ENCODE measurements around the gene TOX2. TPM values are rescaled to one million over a fixed set of nuclear protein-coding genes. Genes with fewer than 3 reads are reported as not detected.

The TOX2 gene
- total and polyA plus RNA-seq, 2 donors from 2014 or later, result 4.7 to 5.9 TPM

DNA sequence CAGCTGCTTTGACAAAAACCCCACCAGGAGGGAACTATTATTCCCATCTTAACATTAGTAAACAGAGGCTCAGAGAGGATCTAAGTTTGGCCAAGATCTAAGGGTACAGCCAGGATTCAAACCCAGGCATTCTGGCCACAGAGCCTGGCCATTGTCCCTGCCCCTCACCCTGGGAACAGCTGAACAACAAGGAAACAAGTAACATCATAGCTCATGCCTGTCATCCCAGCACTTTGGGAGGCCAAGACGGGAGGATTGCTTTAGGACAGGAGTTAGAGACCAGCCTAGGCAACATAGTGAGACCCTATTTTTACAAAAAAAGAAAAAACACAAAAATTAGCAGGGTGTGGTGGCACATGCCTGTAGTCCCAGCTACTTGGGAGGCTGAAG is 27.5 kb downstream of the TOX2 start:
- no peak for FAIRE-seq
- H3K9ac ChIP-seq (ENCODE audit: low read length in 3 of 3), result no peak overlapping the region
- intact Hi-C loops (cut with DNase I), result no loop called here

DNA sequence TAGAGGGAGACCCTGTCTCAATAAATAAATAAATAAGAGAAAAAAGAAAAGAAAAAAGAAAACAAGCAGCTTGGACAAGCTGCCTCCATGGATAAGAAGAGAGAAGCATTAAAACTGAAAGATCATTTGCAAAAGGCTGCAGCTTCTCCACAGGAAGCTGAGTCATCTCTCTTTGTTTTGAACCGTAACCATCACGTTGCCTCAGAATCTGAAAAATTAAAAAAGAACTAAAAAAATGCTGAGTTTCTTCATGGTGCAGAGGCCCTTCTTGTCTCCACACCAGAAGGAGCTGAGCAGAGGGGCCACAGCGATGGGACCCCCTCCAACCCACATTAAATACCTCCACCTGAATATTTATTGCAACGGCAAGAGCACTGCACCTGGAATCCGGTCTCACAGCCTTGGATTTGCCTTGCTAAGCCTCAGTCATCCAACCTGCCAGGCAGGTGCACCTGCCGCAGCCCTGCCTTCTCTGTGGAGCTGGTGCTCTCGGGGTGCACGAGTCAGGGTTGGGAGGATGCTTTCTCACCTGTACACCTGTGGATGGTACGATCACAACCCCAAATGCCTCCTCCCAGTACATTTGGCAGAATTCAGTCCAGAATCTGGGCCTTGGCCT is 28.1 kb downstream of the TOX2 start:
- no peak for DNase-seq
- H3K9ac ChIP-seq (ENCODE audit: low read length in 3 of 3), result no peak overlapping the region
- no peak for FAIRE-seq

More for the DNA sequence above, 27.5 kb downstream of the TOX2 start:
- no peaks in the 10 kb centered on the region for H3K27me3 ChIP-seq (ENCODE audit: control insufficient read depth, insufficient read depth, low read length)
- TF ChIP-seq, protein P1, sequence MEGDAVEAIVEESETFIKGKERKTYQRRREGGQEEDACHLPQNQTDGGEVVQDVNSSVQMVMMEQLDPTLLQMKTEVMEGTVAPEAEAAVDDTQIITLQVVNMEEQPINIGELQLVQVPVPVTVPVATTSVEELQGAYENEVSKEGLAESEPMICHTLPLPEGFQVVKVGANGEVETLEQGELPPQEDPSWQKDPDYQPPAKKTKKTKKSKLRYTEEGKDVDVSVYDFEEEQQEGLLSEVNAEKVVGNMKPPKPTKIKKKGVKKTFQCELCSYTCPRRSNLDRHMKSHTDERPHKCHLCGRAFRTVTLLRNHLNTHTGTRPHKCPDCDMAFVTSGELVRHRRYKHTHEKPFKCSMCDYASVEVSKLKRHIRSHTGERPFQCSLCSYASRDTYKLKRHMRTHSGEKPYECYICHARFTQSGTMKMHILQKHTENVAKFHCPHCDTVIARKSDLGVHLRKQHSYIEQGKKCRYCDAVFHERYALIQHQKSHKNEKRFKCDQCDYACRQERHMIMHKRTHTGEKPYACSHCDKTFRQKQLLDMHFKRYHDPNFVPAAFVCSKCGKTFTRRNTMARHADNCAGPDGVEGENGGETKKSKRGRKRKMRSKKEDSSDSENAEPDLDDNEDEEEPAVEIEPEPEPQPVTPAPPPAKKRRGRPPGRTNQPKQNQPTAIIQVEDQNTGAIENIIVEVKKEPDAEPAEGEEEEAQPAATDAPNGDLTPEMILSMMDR (IDR thresholded peaks at IDR 0.05; ENCODE audit: borderline replicate concordance, extremely low read depth, insufficient read depth), result no peak
- H3K4me3 ChIP-seq (ENCODE audit: low read length in 3 of 3), result no peak overlapping the region
- peaks cover 0 to 19% (median 12%) of the 10 kb centered on the region in 3 donors for H3K4me1 ChIP-seq (ENCODE audit: control insufficient read depth in 2 of 3, insufficient read depth in 2 of 3, low read depth in 1 of 3, low read length in 3 of 3)
- no peak for DNase-seq
- no peaks in the 10 kb centered on the region for H3K9me3 ChIP-seq (ENCODE audit: control insufficient read depth in 2 of 3, insufficient read depth in 1 of 3, low read length in 3 of 3)
- peak overlapping the region; percentile 19 to 61 for H3K27ac ChIP-seq (ENCODE audit: low read depth in 2 of 2, low read length in 2 of 2)
- no peaks in the 10 kb centered on the region for H3K36me3 ChIP-seq (ENCODE audit: control insufficient read depth in 2 of 3, insufficient read depth in 3 of 3, low read length in 3 of 3)

DNA sequence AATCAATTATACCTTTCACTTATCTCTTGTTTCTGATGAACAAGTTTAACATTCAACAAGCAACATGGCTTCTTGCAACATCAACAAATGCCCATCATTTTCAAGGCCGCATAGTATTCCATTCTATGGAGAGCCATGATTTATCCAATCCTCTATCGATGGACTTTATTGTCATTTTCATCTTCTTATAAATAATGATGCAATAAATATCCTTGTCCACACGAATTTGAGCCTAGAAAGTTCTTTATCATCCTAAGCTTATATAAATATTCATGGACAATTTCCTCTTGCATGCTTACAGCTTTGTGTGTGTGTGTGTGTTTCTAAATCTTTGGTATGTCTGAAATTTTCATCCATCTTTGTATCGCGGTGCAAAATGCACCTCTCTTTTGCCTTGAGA is 29.1 kb downstream of the TOX2 start:
- Histone ChIP-seq H3K36me3 (ENCODE audit: control insufficient read depth in 2 of 3, insufficient read depth in 3 of 3, low read length in 3 of 3) (no peaks in the 10 kb centered on the region), H3K9me3 (ENCODE audit: control insufficient read depth in 2 of 3, insufficient read depth in 1 of 3, low read length in 3 of 3) (no peaks in the 10 kb centered on the region), H3K27me3 (ENCODE audit: control insufficient read depth, insufficient read depth, low read length) (no peaks in the 10 kb centered on the region), H3K4me1 (ENCODE audit: control insufficient read depth in 2 of 3, insufficient read depth in 2 of 3, low read depth in 1 of 3, low read length in 3 of 3) (peaks cover 0 to 16% (median 10%) of the 10 kb centered on the region in 3 donors), H3K9ac (ENCODE audit: low read length in 3 of 3) (no peak overlapping the region), H3K4me3 (ENCODE audit: low read length in 3 of 3) (no peak overlapping the region), H3K27ac (ENCODE audit: low read depth in 2 of 2, low read length in 2 of 2) (no peak overlapping the region)
- TF ChIP-seq, protein P1 (IDR thresholded peaks at IDR 0.05; ENCODE audit: borderline replicate concordance, extremely low read depth, insufficient read depth), result no peak
- DNase-seq (no peak), FAIRE-seq (no peak)
- intact Hi-C loops (cut with DNase I), result no loop called here

More for the DNA sequence above, 28.1 kb downstream of the TOX2 start:
- H3K4me1 ChIP-seq (ENCODE audit: control insufficient read depth in 2 of 3, insufficient read depth in 2 of 3, low read depth in 1 of 3, low read length in 3 of 3), result peaks cover 0 to 19% (median 12%) of the 10 kb centered on the region in 3 donors
- intact Hi-C loops (cut with DNase I), result no loop called here
- no peak overlapping the region for H3K27ac ChIP-seq (ENCODE audit: low read depth in 2 of 2, low read length in 2 of 2)
- H3K27me3 ChIP-seq (ENCODE audit: control insufficient read depth, insufficient read depth, low read length), result no peaks in the 10 kb centered on the region
- TF ChIP-seq, protein P1 (IDR thresholded peaks at IDR 0.05; ENCODE audit: borderline replicate concordance, extremely low read depth, insufficient read depth), result no peak
- H3K4me3 ChIP-seq (ENCODE audit: low read length in 3 of 3), result no peak overlapping the region
- no peaks in the 10 kb centered on the region for H3K36me3 ChIP-seq (ENCODE audit: control insufficient read depth in 2 of 3, insufficient read depth in 3 of 3, low read length in 3 of 3)
- H3K9me3 ChIP-seq (ENCODE audit: control insufficient read depth in 2 of 3, insufficient read depth in 1 of 3, low read length in 3 of 3), result no peaks in the 10 kb centered on the region
